Bone marrow (tissue), 2 donors: ENCODE results near the gene TMEM150B.
"Not testable (repeated sequence)": the region's sequence is repeated elsewhere in the genome, so short reads cannot be mapped to it uniquely, and the experiment has no call there.

Source experiments
- DNase-seq, 2 donors: peaks; one replicate each; lab custom pipeline; 2025; lab: John Stamatoyannopoulos, UW

Gene TMEM150B

GRCh38 chr19:55339105-55339888 is 14.2 kb upstream of the TMEM150B start, which contains the start of gene KMT5C:
KMT5C (plus strand) TSS chr19:55339876; CDS start chr19:55341937, 2,061 bp downstream.
- DNase-seq, result peak; percentile 97 to 99

- no peak for DNase-seq
Measured at GRCh38 chr19:55336101-55336500, 11.0 kb upstream of the TMEM150B start.

GRCh38 chr19:55333870-55334269 is 8.7 kb upstream of the TMEM150B start:
- DNase-seq, result no peak

GRCh38 chr19:55329791-55330190 is 4.7 kb upstream of the TMEM150B start:
- not testable (repeated sequence) for DNase-seq

GRCh38 chr19:55328774-55329318 is 3.7 kb upstream of the TMEM150B start:
- not testable (repeated sequence) for DNase-seq

- DNase-seq, result no peak
Measured at GRCh38 chr19:55324662-55325061, 479 bp downstream of the TMEM150B start.

GRCh38 chr19:55322204-55322885 is 2.8 kb downstream of the TMEM150B start:
- DNase-seq, result no peak

- DNase-seq, result no peak
Measured at GRCh38 chr19:55321466-55322137, 3.5 kb downstream of the TMEM150B start.

- no peak for DNase-seq
Measured at GRCh38 chr19:55320844-55321419, 4.2 kb downstream of the TMEM150B start.

GRCh38 chr19:55319785-55320184 is 5.4 kb downstream of the TMEM150B start:
- no peak for DNase-seq

- no peak for DNase-seq
Measured at GRCh38 chr19:55316646-55317045, 8.5 kb downstream of the TMEM150B start.

- no peak for DNase-seq
Measured at GRCh38 chr19:55315956-55316525, 9.1 kb downstream of the TMEM150B start.

GRCh38 chr19:55314396-55314795 is 10.7 kb downstream of the TMEM150B start:
- no peak for DNase-seq

GRCh38 chr19:55312621-55313512 is 12.3 kb downstream of the TMEM150B start:
- DNase-seq, result no peak

- no peak for DNase-seq
Measured at GRCh38 chr19:55311797-55312196, 13.3 kb downstream of the TMEM150B start.

GRCh38 chr19:55311397-55311796 is 13.7 kb downstream of the TMEM150B start:
- no peak for DNase-seq

GRCh38 chr19:55310498-55310897 is 14.6 kb downstream of the TMEM150B start:
- no peak for DNase-seq

GRCh38 chr19:55309448-55309847 is 15.7 kb downstream of the TMEM150B start:
- no peak for DNase-seq

- DNase-seq, result no peak
Measured at GRCh38 chr19:55308281-55308680, 16.9 kb downstream of the TMEM150B start.

GRCh38 chr19:55306712-55307111 is 18.4 kb downstream of the TMEM150B start:
- no peak for DNase-seq
